GM23338 (cell line): ENCODE data around the gene COA8. TPM values are rescaled to one million over a fixed set of nuclear protein-coding genes. Genes with fewer than 3 reads are reported as not detected.
A peak's percentile ranks its signal among the peaks of the same experiment; 100 is the strongest.

Experiments used
- ATAC-seq: fragments of 200-7000 bp; cut with Tn5 transposase; 3 replicates; pipeline ENCODE4 v1.9.1; 2020
- DNase-seq: peaks from one replicate; pipeline ENCODE4 v3.0.0-alpha.2; 2015; ENCODE audit warnings: low spot score
- H2AFZ ChIP-seq: fragments of 200-600 bp; sonication (generic); 2 replicates; pipeline ENCODE4 v1.8.0; 2016; ENCODE audit warnings: antibody characterized with exemption, mild to moderate bottlenecking, moderate library complexity
- H3F3A ChIP-seq: fragments of 200-600 bp; sonication (generic); replicated peaks from 2 replicates; pipeline ENCODE4 v1.8.0; 2017; ENCODE audit warnings: antibody characterized with exemption, mixed run types, low read depth
- H3K27ac ChIP-seq: fragments of 200-600 bp; sonication (generic); 2 replicates; pipeline ENCODE4 v1.6.1; 2016; ENCODE audit warnings: low read depth
- H3K27me3 ChIP-seq: fragments of 200-600 bp; sonication (generic); 2 replicates; pipeline ENCODE4 v1.8.0; 2016; ENCODE audit warnings: mild to moderate bottlenecking, mixed run types, moderate library complexity; ENCODE audit not compliant: insufficient read depth
- H3K36me3 ChIP-seq: fragments of 200-600 bp; sonication (generic); 2 replicates; pipeline ENCODE4 v1.8.0; 2016; ENCODE audit warnings: mild to moderate bottlenecking; ENCODE audit not compliant: insufficient read depth
- H3K4me1 ChIP-seq: fragments of 200-600 bp; sonication (generic); 2 replicates; pipeline ENCODE4 v1.8.0; 2016; ENCODE audit warnings: mild to moderate bottlenecking, moderate library complexity; ENCODE audit not compliant: insufficient read depth
- H3K4me2 ChIP-seq: fragments of 200-600 bp; sonication (generic); 2 replicates; pipeline ENCODE4 v1.7.1; 2017; ENCODE audit warnings: mixed run types
- H3K4me3 ChIP-seq: fragments of 200-600 bp; sonication (generic); 2 replicates; pipeline ENCODE4 v1.6.1; 2016; ENCODE audit warnings: mixed run types
- H3K79me2 ChIP-seq: fragments of 200-600 bp; sonication (generic); replicated peaks from 2 replicates; pipeline ENCODE4 v1.8.0; 2017; ENCODE audit warnings: mild to moderate bottlenecking; ENCODE audit not compliant: insufficient read depth
- H3K9me2 ChIP-seq: fragments of 200-600 bp; sonication (generic); 2 replicates; pipeline ENCODE4 v1.8.0; 2017; ENCODE audit not compliant: insufficient read depth
- H4K20me1 ChIP-seq: fragments of 200-600 bp; sonication (generic); replicated peaks from 2 replicates; pipeline ENCODE4 v1.8.0; 2017; ENCODE audit warnings: mild to moderate bottlenecking; ENCODE audit not compliant: insufficient read depth
- H3K27ac Mint-ChIP-seq: 2 replicates; pipeline ENCODE4 v1.8.0; 2020; ENCODE audit warnings: inconsistent platforms, mild to moderate bottlenecking, moderate library complexity, mixed read lengths
- H3K27me3 Mint-ChIP-seq: 3 replicates; pipeline ENCODE4 v1.8.0; 2022; ENCODE audit warnings: low read depth, mild to moderate bottlenecking, moderate library complexity, mixed read lengths, inconsistent platforms; ENCODE audit not compliant: insufficient read depth, poor library complexity
- H3K36me3 Mint-ChIP-seq: 3 replicates; pipeline ENCODE4 v1.8.0; 2021; ENCODE audit warnings: low read depth, mild to moderate bottlenecking, inconsistent platforms, moderate library complexity, mixed read lengths
- H3K4me1 Mint-ChIP-seq: 3 replicates; pipeline ENCODE4 v1.8.0; 2020; ENCODE audit warnings: mild to moderate bottlenecking, inconsistent platforms, mixed read lengths
- H3K4me3 Mint-ChIP-seq: 3 replicates; pipeline ENCODE4 v1.8.0; 2021; ENCODE audit warnings: moderate library complexity, mild to moderate bottlenecking, inconsistent platforms, mixed read lengths
- H3K9me3 Mint-ChIP-seq: 3 replicates; pipeline ENCODE4 v1.8.0; 2020; ENCODE audit warnings: moderate library complexity, mild to moderate bottlenecking, inconsistent platforms, mixed read lengths
- EZH2 ChIP-seq: fragments of 200-600 bp; sonication (generic); IDR thresholded peaks from one replicate; pipeline ENCODE4 v1.8.0; 2017; ENCODE audit warnings: antibody characterized with exemption, mild to moderate bottlenecking, low read depth; ENCODE audit not compliant: unreplicated experiment
- JUNB ChIP-seq: IDR thresholded peaks from one replicate; pipeline ENCODE4 v1.6.1; 2016; ENCODE audit warnings: antibody characterized with exemption; ENCODE audit not compliant: unreplicated experiment
- NANOG ChIP-seq: IDR thresholded peaks from 2 replicates; pipeline ENCODE4 v1.6.1; 2016; ENCODE audit warnings: antibody characterized with exemption, borderline replicate concordance
- POLR2AphosphoS5 ChIP-seq: IDR thresholded peaks from 2 replicates; pipeline ENCODE4 v1.6.1; 2016; ENCODE audit warnings: antibody characterized with exemption, low read depth
- STAT1 ChIP-seq: IDR thresholded peaks from one replicate; pipeline ENCODE4 v1.6.1; 2016; ENCODE audit warnings: antibody characterized with exemption; ENCODE audit not compliant: unreplicated experiment
- ZNF114 ChIP-seq: fragments of 250-450 bp; sonication (Bioruptor Pico); IDR thresholded peaks from 2 replicates; pipeline ENCODE4 v1.5.0; 2020; ENCODE audit warnings: mild to moderate bottlenecking, moderate library complexity
- ZNF331 ChIP-seq: fragments of 250-450 bp; sonication (Bioruptor Pico); IDR thresholded peaks from 2 replicates; pipeline ENCODE4 v1.5.0; 2020; ENCODE audit warnings: low read depth, mild to moderate bottlenecking, moderate library complexity
- polyA plus RNA-seq: library from polyadenylated mRNA; unstranded; fragments of >200 nt; fragmentation: Nextera tagmentation; extraction: Ambion mirVana; gene quantifications from 2 replicates; pipeline ENCODE4 v1.2.1, GENCODE V29; 2016
- total RNA-seq: library from RNA; depleted of rRNA; stranded (reverse); fragments of >200 nt; shearing (Covaris generic); gene quantifications from 2 replicates; pipeline ENCODE4 v1.2.3, GENCODE V29; 2014
- TF ChIP-seq, protein P1 (sequence below): IDR thresholded peaks from 2 replicates; pipeline ENCODE4 v1.6.1; 2016; ENCODE audit warnings: antibody characterized with exemption
- TF ChIP-seq, protein P2 (sequence below): IDR thresholded peaks from one replicate; pipeline ENCODE4 v1.6.1; 2018; ENCODE audit warnings: antibody characterized with exemption; ENCODE audit not compliant: unreplicated experiment
- TF ChIP-seq, protein P3 (sequence below), 2 experiments: fragments of 200-600 bp in 1 of 2; sonication (generic) in 1 of 2; conservative IDR thresholded peaks; 2 replicates each; pipeline versions ENCODE4 v1.5.1 to v1.6.1; 2016 to 2017; ENCODE audit warnings: antibody characterized with exemption in 2 of 2, low read depth in 2 of 2, mild to moderate bottlenecking in 2 of 2, moderate library complexity in 1 of 2

Gene COA8
- total and polyA plus RNA-seq, 2 experiments from 2014 or later, result 61.3 to 130 TPM

DNA sequence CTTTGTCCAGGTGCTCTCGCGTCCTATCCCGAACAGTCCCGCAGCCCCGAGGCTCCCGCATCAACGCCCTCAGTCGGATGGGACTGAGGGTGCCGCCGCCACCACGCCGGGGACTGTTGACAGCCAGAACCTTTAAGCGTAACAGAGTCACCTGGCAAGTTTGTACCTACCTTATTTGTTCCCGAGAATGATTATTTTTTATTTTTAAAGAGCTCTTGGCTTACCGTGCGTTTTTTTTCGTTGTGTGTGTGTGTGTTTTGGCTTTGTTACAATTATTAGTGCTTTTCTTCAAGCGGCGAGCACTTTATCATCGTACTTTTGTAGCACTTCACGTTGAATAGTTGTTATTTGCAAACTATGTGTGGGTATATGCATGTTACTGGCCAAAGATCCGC, 463 bp downstream of the COA8 start:
- Histone ChIP-seq H3K27me3 (no peaks in the 10 kb centered on the region), H3K4me1 (peaks cover 16% of the 10 kb centered on the region), H3K27ac (peak overlapping the region; percentile 91; the same call in 1 of the 2 replicates), H3F3A (peaks cover 27% of the 10 kb centered on the region), H2AFZ (peak overlapping the region; percentile 74; the same call in 1 of the 2 replicates), H3K4me3 (peak overlapping the region; percentile 100), H3K36me3 (peaks cover 15% of the 10 kb centered on the region; the same call in 1 of the 2 replicates), H3K9me2 (no peaks in the 10 kb centered on the region), H3K4me2 (peak overlapping the region; percentile 99), H4K20me1 (peaks cover 34% of the 10 kb centered on the region), H3K79me2 (peaks cover 92% of the 10 kb centered on the region)
- 0 out of 2 replicates have a peak, but pooled peaks have one; percentile 7 for TF ChIP-seq POLR2AphosphoS5
- TF ChIP-seq JUNB, result no peak
- no peaks in the 10 kb centered on the region; the same call in 2 of the 3 replicates for H3K9me3 Mint-ChIP-seq
- DNase-seq (no peak), ATAC-seq (peak; percentile 65)
- H3K27ac Mint-ChIP-seq, result peak overlapping the region; percentile 42
- H3K36me3 Mint-ChIP-seq, result peaks cover 37% of the 10 kb centered on the region
- H3K27me3 Mint-ChIP-seq, result peaks cover 6% of the 10 kb centered on the region
- peaks cover 33% of the 10 kb centered on the region for H3K4me1 Mint-ChIP-seq
- peak overlapping the region; percentile 90 for H3K4me3 Mint-ChIP-seq

DNA sequence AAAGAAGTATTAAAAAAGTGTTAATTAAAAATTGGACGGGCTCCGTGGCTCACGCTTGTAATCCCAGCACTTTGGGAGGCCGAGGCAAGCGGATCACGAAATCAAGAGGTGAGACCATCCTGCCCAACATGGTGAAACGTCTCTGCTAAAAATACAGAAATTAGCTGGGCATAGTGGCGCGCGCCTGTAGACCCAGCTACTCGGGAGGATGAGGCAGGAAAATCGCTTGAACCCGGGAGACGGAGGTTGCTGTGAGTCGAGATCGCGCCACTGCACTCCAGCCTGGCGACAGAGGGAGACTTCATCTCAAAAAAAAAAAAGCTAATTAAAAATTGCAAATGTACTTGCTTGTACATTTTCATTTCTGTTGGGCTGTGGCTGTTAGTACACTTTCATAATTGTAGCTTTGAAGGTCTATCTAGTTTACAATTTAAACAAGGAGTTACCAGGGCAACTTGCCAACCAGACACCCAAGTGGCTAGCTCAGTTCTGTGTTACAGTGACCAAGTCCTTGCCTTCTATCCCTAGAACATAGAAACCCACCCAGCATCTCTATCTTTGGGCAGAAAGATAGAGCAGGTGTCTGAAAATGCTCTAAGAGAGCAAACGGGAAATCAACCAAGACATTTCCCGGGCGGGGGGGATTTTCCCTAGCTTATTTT, 1.2 kb downstream of the COA8 start:
- no peaks in the 10 kb centered on the region; the same call in 2 of the 3 replicates for H3K9me3 Mint-ChIP-seq
- H3K36me3 Mint-ChIP-seq, result peaks cover 31% of the 10 kb centered on the region
- peak overlapping the region; percentile 90 for H3K4me3 Mint-ChIP-seq
- no peak overlapping the region for H3K27ac Mint-ChIP-seq
- no peak overlapping the region for H2AFZ ChIP-seq
- H3K4me2 ChIP-seq, result peak overlapping the region; percentile 99
- H3K9me2 ChIP-seq, result no peaks in the 10 kb centered on the region
- peaks cover 36% of the 10 kb centered on the region for H3K4me1 Mint-ChIP-seq
- peaks cover 34% of the 10 kb centered on the region for H4K20me1 ChIP-seq
- peaks cover 20% of the 10 kb centered on the region for H3K4me1 ChIP-seq
- DNase-seq (no peak), ATAC-seq (no peak)
- peaks cover 22% of the 10 kb centered on the region for H3F3A ChIP-seq
- H3K4me3 ChIP-seq, result peak overlapping the region; percentile 100
- peaks cover 92% of the 10 kb centered on the region for H3K79me2 ChIP-seq
- peaks cover 6% of the 10 kb centered on the region for H3K27me3 Mint-ChIP-seq
- no peak overlapping the region for H3K27ac ChIP-seq
- H3K27me3 ChIP-seq, result no peaks in the 10 kb centered on the region
- peaks cover 15% of the 10 kb centered on the region; the same call in 1 of the 2 replicates for H3K36me3 ChIP-seq
- TF ChIP-seq STAT1, result no peak
- no peak for TF ChIP-seq POLR2AphosphoS5
- no peak for TF ChIP-seq NANOG
- no peak for TF ChIP-seq ZNF114 (CRISPR knock-in tag)
- TF ChIP-seq ZNF331 (CRISPR knock-in tag), result no peak
- no peak for TF ChIP-seq JUNB
- TF ChIP-seq, protein P1, sequence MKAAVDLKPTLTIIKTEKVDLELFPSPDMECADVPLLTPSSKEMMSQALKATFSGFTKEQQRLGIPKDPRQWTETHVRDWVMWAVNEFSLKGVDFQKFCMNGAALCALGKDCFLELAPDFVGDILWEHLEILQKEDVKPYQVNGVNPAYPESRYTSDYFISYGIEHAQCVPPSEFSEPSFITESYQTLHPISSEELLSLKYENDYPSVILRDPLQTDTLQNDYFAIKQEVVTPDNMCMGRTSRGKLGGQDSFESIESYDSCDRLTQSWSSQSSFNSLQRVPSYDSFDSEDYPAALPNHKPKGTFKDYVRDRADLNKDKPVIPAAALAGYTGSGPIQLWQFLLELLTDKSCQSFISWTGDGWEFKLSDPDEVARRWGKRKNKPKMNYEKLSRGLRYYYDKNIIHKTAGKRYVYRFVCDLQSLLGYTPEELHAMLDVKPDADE, result no peak
- TF ChIP-seq, protein P2, sequence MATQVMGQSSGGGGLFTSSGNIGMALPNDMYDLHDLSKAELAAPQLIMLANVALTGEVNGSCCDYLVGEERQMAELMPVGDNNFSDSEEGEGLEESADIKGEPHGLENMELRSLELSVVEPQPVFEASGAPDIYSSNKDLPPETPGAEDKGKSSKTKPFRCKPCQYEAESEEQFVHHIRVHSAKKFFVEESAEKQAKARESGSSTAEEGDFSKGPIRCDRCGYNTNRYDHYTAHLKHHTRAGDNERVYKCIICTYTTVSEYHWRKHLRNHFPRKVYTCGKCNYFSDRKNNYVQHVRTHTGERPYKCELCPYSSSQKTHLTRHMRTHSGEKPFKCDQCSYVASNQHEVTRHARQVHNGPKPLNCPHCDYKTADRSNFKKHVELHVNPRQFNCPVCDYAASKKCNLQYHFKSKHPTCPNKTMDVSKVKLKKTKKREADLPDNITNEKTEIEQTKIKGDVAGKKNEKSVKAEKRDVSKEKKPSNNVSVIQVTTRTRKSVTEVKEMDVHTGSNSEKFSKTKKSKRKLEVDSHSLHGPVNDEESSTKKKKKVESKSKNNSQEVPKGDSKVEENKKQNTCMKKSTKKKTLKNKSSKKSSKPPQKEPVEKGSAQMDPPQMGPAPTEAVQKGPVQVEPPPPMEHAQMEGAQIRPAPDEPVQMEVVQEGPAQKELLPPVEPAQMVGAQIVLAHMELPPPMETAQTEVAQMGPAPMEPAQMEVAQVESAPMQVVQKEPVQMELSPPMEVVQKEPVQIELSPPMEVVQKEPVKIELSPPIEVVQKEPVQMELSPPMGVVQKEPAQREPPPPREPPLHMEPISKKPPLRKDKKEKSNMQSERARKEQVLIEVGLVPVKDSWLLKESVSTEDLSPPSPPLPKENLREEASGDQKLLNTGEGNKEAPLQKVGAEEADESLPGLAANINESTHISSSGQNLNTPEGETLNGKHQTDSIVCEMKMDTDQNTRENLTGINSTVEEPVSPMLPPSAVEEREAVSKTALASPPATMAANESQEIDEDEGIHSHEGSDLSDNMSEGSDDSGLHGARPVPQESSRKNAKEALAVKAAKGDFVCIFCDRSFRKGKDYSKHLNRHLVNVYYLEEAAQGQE, result no peak
- no peak for TF ChIP-seq EZH2
- TF ChIP-seq, protein P3, sequence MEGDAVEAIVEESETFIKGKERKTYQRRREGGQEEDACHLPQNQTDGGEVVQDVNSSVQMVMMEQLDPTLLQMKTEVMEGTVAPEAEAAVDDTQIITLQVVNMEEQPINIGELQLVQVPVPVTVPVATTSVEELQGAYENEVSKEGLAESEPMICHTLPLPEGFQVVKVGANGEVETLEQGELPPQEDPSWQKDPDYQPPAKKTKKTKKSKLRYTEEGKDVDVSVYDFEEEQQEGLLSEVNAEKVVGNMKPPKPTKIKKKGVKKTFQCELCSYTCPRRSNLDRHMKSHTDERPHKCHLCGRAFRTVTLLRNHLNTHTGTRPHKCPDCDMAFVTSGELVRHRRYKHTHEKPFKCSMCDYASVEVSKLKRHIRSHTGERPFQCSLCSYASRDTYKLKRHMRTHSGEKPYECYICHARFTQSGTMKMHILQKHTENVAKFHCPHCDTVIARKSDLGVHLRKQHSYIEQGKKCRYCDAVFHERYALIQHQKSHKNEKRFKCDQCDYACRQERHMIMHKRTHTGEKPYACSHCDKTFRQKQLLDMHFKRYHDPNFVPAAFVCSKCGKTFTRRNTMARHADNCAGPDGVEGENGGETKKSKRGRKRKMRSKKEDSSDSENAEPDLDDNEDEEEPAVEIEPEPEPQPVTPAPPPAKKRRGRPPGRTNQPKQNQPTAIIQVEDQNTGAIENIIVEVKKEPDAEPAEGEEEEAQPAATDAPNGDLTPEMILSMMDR (conservative IDR thresholded peaks at IDR 0.05; ENCODE audit: low read depth in 2 of 2), result no peak
